Measurements from ENCODE around the gene ACOX3. TPM values are rescaled to one million over a fixed set of nuclear protein-coding genes. Genes with fewer than 3 reads are reported as not detected.

ACOX3 gene
- total and polyA plus RNA-seq, 4 donors: 11.4 to 24.6 (median 13.6) TPM

- Histone ChIP-seq H3K9me3 (ENCODE audit: control insufficient read depth in 4 of 4, low read length in 3 of 4) (peaks cover 0 to 5% (median 0%) of the 10 kb centered on the region in 4 donors), H3K9ac (ENCODE audit: low read depth in 1 of 2, low read length in 2 of 2) (no peak overlapping the region), H3K36me3 (ENCODE audit: control insufficient read depth in 4 of 4, insufficient read depth in 3 of 4, low read depth in 1 of 4, low read length in 3 of 4) (no peaks in the 10 kb centered on the region), H3K4me1 (ENCODE audit: control insufficient read depth in 4 of 4, insufficient read depth in 4 of 4, low read length in 3 of 4) (peaks cover 0 to 4% (median 0%) of the 10 kb centered on the region in 4 donors), H3K4me3 (ENCODE audit: low read depth in 1 of 3, low read length in 3 of 3) (no peak overlapping the region), H3K27ac (ENCODE audit: low read depth in 1 of 2, low read length in 2 of 2) (no peak overlapping the region), H3K27me3 (ENCODE audit: control insufficient read depth in 4 of 4, insufficient read depth in 4 of 4, low read length in 3 of 4) (no peaks in the 10 kb centered on the region)
- peak; percentile 24 for DNase-seq (ENCODE audit: low spot score)
- TF ChIP-seq NR2F2 (IDR thresholded peaks at IDR 0.05) (no peak), SP1 (IDR thresholded peaks at IDR 0.05) (no peak), YY1 (IDR thresholded peaks at IDR 0.05) (no peak)
- WGBS: 77% methylated on average over 2 of the region's 2 CpGs
Observed at GRCh38 chr4:8320386-8320750, 120.2 kb downstream of the ACOX3 start.

GRCh38 chr4:8319731-8320385 lies 120.7 kb downstream of the ACOX3 start:
- 71% methylated on average over 13 of the region's 13 CpGs for WGBS
- H3K36me3 ChIP-seq (ENCODE audit: control insufficient read depth in 4 of 4, insufficient read depth in 3 of 4, low read depth in 1 of 4, low read length in 3 of 4): no peaks in the 10 kb centered on the region
- H3K27ac ChIP-seq (ENCODE audit: low read depth in 1 of 2, low read length in 2 of 2): no peak overlapping the region
- peaks cover 0 to 5% (median 0%) of the 10 kb centered on the region in 4 donors for H3K9me3 ChIP-seq (ENCODE audit: control insufficient read depth in 4 of 4, low read length in 3 of 4)
- peak; percentile 8 to 33 for TF ChIP-seq RAD21 (IDR thresholded peaks at IDR 0.05)
- no peak for TF ChIP-seq TAF1 (conservative IDR thresholded peaks at IDR 0.05)
- TF ChIP-seq NR2F2 (IDR thresholded peaks at IDR 0.05): peak; percentile 98
- peak; percentile 72 for TF ChIP-seq SP1 (IDR thresholded peaks at IDR 0.05)
- peak; percentile 72 to 77 for TF ChIP-seq RXRA (IDR thresholded peaks at IDR 0.05)
- TF ChIP-seq JUND (IDR thresholded peaks at IDR 0.05): peak in 1 of 2 donors; percentile 24
- no peak for TF ChIP-seq FOXA2 (IDR thresholded peaks at IDR 0.05)
- no peaks in the 10 kb centered on the region for H3K27me3 ChIP-seq (ENCODE audit: control insufficient read depth in 4 of 4, insufficient read depth in 4 of 4, low read length in 3 of 4)
- DNase-seq (ENCODE audit: low spot score): peak; percentile 29
- no peak overlapping the region for H3K9ac ChIP-seq (ENCODE audit: low read depth in 1 of 2, low read length in 2 of 2)
- peaks cover 0 to 4% (median 0%) of the 10 kb centered on the region in 4 donors for H3K4me1 ChIP-seq (ENCODE audit: control insufficient read depth in 4 of 4, insufficient read depth in 4 of 4, low read length in 3 of 4)
- H3K4me3 ChIP-seq (ENCODE audit: low read depth in 1 of 3, low read length in 3 of 3): no peak overlapping the region

GRCh38 chr4:8319061-8319460 lies 121.5 kb downstream of the ACOX3 start:
- H3K27ac ChIP-seq (ENCODE audit: low read depth in 1 of 2, low read length in 2 of 2): no peak overlapping the region
- H3K9ac ChIP-seq (ENCODE audit: low read depth in 1 of 2, low read length in 2 of 2): no peak overlapping the region

More at GRCh38 chr4:8319061-8319460, 121.5 kb downstream of the ACOX3 start:
- TF ChIP-seq ATF3 (IDR thresholded peaks at IDR 0.05): no peak
- no peak for TF ChIP-seq FOXA1 (IDR thresholded peaks at IDR 0.05)
- no peak for TF ChIP-seq RAD21 (IDR thresholded peaks at IDR 0.05)
- no peak for TF ChIP-seq CTCF (IDR thresholded peaks at IDR 0.05; ENCODE audit: low read depth, low read length, missing input control)
- TF ChIP-seq JUND (IDR thresholded peaks at IDR 0.05): no peak
- no peak for TF ChIP-seq HNF4G (IDR thresholded peaks at IDR 0.05)
- H3K9me3 ChIP-seq (ENCODE audit: control insufficient read depth in 4 of 4, low read length in 3 of 4): peaks cover 0 to 5% (median 0%) of the 10 kb centered on the region in 4 donors
- 92% methylated on average over 6 of the region's 6 CpGs for WGBS
- H3K27me3 ChIP-seq (ENCODE audit: control insufficient read depth in 4 of 4, insufficient read depth in 4 of 4, low read length in 3 of 4): no peaks in the 10 kb centered on the region
- peak; percentile 25 for DNase-seq (ENCODE audit: low spot score)
- H3K36me3 ChIP-seq (ENCODE audit: control insufficient read depth in 4 of 4, insufficient read depth in 3 of 4, low read depth in 1 of 4, low read length in 3 of 4): no peaks in the 10 kb centered on the region
- H3K4me3 ChIP-seq (ENCODE audit: low read depth in 1 of 3, low read length in 3 of 3): no peak overlapping the region
- peaks cover 0 to 4% (median 0%) of the 10 kb centered on the region in 4 donors for H3K4me1 ChIP-seq (ENCODE audit: control insufficient read depth in 4 of 4, insufficient read depth in 4 of 4, low read length in 3 of 4)

All from liver (tissue), 9 donors.